PC-9 (cell line): ENCODE data around the gene MXRA8. TPM values are rescaled to one million over a fixed set of nuclear protein-coding genes. Genes with fewer than 3 reads are reported as not detected.

Experiments used
- Bru-seq: library from RNA; stranded (reverse); fragments of 400-500 nt; gene quantifications from one replicate; lab custom pipeline; 2021; lab: Mats Ljungman, UMichigan
- BruChase-seq, 2 experiments: library from RNA; stranded (reverse); fragments of 400-500 nt; gene quantifications; one replicate each; lab custom pipeline; 2021; lab: Mats Ljungman, UMichigan
- BruUV-seq: library from RNA; stranded (reverse); fragments of 400-500 nt; replicated peaks from 2 replicates; lab custom pipeline; 2021; lab: Mats Ljungman, UMichigan
- CTCF ChIA-PET: fragments of 300-600 bp; sonication (Branson Sonifier 250); formaldehyde crosslinking; loops from one replicate; lab custom pipeline; 2022; ENCODE audit warnings: antibody characterized with exemption; lab: Charles Lee
- POLR2A ChIA-PET: fragments of 300-600 bp; sonication (Branson Sonifier 250); formaldehyde crosslinking; loops from one replicate; lab custom pipeline; 2022; ENCODE audit warnings: antibody characterized with exemption; ENCODE audit not compliant: unreplicated experiment; lab: Charles Lee
- DNase-seq, 2 experiments: peaks; one replicate each; pipeline versions ENCODE4 v3.0.0 to v3.0.0-alpha.2; 2015 to 2022; ENCODE audit warnings: mixed read lengths in 1 of 2
- H2AFZ ChIP-seq: fragments of 200-600 bp; sonication (generic); 2 replicates; pipeline ENCODE4 v1.8.1; 2017; ENCODE audit warnings: antibody characterized with exemption
- H3F3A ChIP-seq: fragments of 200-600 bp; sonication (generic); 2 replicates; pipeline ENCODE4 v1.8.1; 2017; ENCODE audit warnings: antibody characterized with exemption, mild to moderate bottlenecking, low read depth; ENCODE audit not compliant: insufficient read depth
- H3K27ac ChIP-seq: fragments of 200-600 bp; sonication (generic); 2 replicates; pipeline ENCODE4 v1.6.1; 2016; ENCODE audit warnings: mixed run types
- H3K27me3 ChIP-seq: fragments of 200-600 bp; sonication (generic); 2 replicates; pipeline ENCODE4 v1.6.1; 2016; ENCODE audit warnings: low read depth, mixed run types; ENCODE audit not compliant: insufficient read depth
- H3K36me3 ChIP-seq: fragments of 200-600 bp; sonication (generic); 2 replicates; pipeline ENCODE4 v1.6.1; 2016; ENCODE audit warnings: low read depth, mixed run types
- H3K4me1 ChIP-seq: fragments of 200-600 bp; sonication (generic); replicated peaks from 2 replicates; pipeline ENCODE4 v1.6.1; 2016; ENCODE audit warnings: mixed run types; ENCODE audit not compliant: insufficient read depth
- H3K4me2 ChIP-seq: fragments of 200-600 bp; sonication (generic); 2 replicates; pipeline ENCODE4 v1.6.1; 2017; ENCODE audit warnings: mixed run types
- H3K4me3 ChIP-seq: fragments of 200-600 bp; sonication (generic); 2 replicates; pipeline ENCODE4 v1.6.1; 2016; ENCODE audit warnings: mixed run types
- H3K79me2 ChIP-seq: fragments of 200-600 bp; sonication (generic); 2 replicates; pipeline ENCODE4 v1.6.1; 2017; ENCODE audit warnings: low read depth, mixed run types
- H3K9me2 ChIP-seq: fragments of 200-600 bp; sonication (generic); 2 replicates; pipeline ENCODE4 v1.8.1; 2017; ENCODE audit warnings: mild to moderate bottlenecking; ENCODE audit not compliant: insufficient read depth
- H3K9me3 ChIP-seq: fragments of 200-600 bp; sonication (generic); 2 replicates; pipeline ENCODE4 v1.8.1; 2016; ENCODE audit warnings: low read depth; ENCODE audit not compliant: insufficient read depth
- H4K20me1 ChIP-seq: fragments of 200-600 bp; sonication (generic); 2 replicates; pipeline ENCODE4 v1.8.1; 2017; ENCODE audit not compliant: insufficient read depth
- CTCF ChIP-seq: fragments of 200-600 bp; sonication (generic); conservative IDR thresholded peaks from 2 replicates; pipeline ENCODE4 v1.6.1; 2017; ENCODE audit warnings: mixed run types, antibody characterized with exemption, mild to moderate bottlenecking, moderate library complexity
- EZH2 ChIP-seq: fragments of 200-600 bp; sonication (generic); IDR thresholded peaks from 2 replicates; pipeline ENCODE4 v1.8.0; 2017; ENCODE audit warnings: antibody characterized with exemption, low read depth
- intact Hi-C: fragments of 100-400 bp; cut with micrococcal nuclease; formaldehyde crosslinking; loops from one replicate; pipeline ENCODE4 v1.10.0; 2022; ENCODE audit not compliant: unreplicated experiment
- long read RNA-seq: library from polyadenylated mRNA; stranded (forward); transcript quantifications from one replicate; pipeline ENCODE4 v2.0.0, GENCODE V29; 2022
- total RNA-seq: library from RNA; stranded (reverse); gene quantifications from 2 replicates; pipeline ENCODE4 v1.2.3, GENCODE V29; 2021

The MXRA8 gene
- total RNA-seq: 0.55 and 0.80 TPM in 2 replicates
- Bru-seq, nascent RNA: percentile 7 among the genes with signal in this experiment
- BruChase-seq, experiment 1, labeled RNA remaining after a 2-hour chase: percentile 21 among the genes with signal in this experiment
- BruChase-seq, experiment 2, labeled RNA remaining after a 6-hour chase: percentile 37 among the genes with signal in this experiment
- long read RNA-seq: 0 reads

GRCh38 chr1:1358433-1359271 lies at the start of gene MXRA8:
Gene MXRA8 (minus strand): TSS chr1:1358555. CDS start chr1:1358504, 51 bp downstream.
- Histone ChIP-seq H4K20me1 (no peaks in the 10 kb centered on the region), H3K9me2 (no peaks in the 10 kb centered on the region), H3K4me3 (no peak within 1 kb of the TSS), H2AFZ (no peak within 1 kb of the TSS), H3K79me2 (no peaks in the 10 kb centered on the region), H3K4me1 (peaks cover 24% of the 10 kb centered on the region), H3K27ac (no peak within 1 kb of the TSS), H3K9me3 (no peaks in the 10 kb centered on the region), H3K27me3 (no peaks in the 10 kb centered on the region), H3F3A (peaks cover 26% of the 10 kb centered on the region; the same call in 1 of the 2 replicates), H3K36me3 (no peaks in the 10 kb centered on the region), H3K4me2 (peak within 1 kb of the TSS; percentile 62; the same call in 1 of the 2 replicates)
- TF ChIP-seq EZH2 (no peak), CTCF (no peak)
- ChIA-PET CTCF (no interaction called here), POLR2A (interaction anchor here (0.6 kb wide), 1 partner anchor 64 kb away, joined by 3 read pairs; no protein-coding TSS in a partner anchor)
- BruUV-seq: no TSS peak
- peak in 1 of 2 experiments; percentile 27 for DNase-seq
- intact Hi-C loops: no loop called here

- Histone ChIP-seq H3K36me3 (peaks cover 13% of the 10 kb centered on the region; the same call in 1 of the 2 replicates), H3K27me3 (no peaks in the 10 kb centered on the region), H3F3A (peaks cover 41% of the 10 kb centered on the region), H3K4me2 (peak overlapping the region; percentile 88), H4K20me1 (peaks cover 8% of the 10 kb centered on the region), H3K27ac (peak overlapping the region; percentile 44), H2AFZ (peak overlapping the region; percentile 85), H3K4me3 (peak overlapping the region; percentile 80), H3K4me1 (peaks cover 19% of the 10 kb centered on the region), H3K9me3 (no peaks in the 10 kb centered on the region), H3K79me2 (peaks cover 50% of the 10 kb centered on the region), H3K9me2 (no peaks in the 10 kb centered on the region)
- CTCF ChIA-PET: no interaction called here
- peak in 1 of 2 experiments; percentile 47 for DNase-seq
- BruUV-seq: no TSS peak
- POLR2A ChIA-PET: interaction anchor here (0.5 to 0.6 kb wide), 2 partner anchors 13 to 23 kb away, joined by 5 to 6 read pairs; no protein-coding TSS in a partner anchor
- intact Hi-C loops: loop anchor here (2.0 kb wide), 2 partner anchors 25 to 33 kb away; no protein-coding TSS in a partner anchor
- TF ChIP-seq EZH2 (no peak), CTCF (no peak; the same call in 1 of the 2 replicates)
Measured at GRCh38 chr1:1407636-1408318, 49.4 kb upstream of the MXRA8 start.
